ENCODE measurements around the gene TKFC.

GRCh38 chr11:61334434-61335354, 1.7 kb downstream of the TKFC start:
- TF ChIP-seq, protein P1, sequence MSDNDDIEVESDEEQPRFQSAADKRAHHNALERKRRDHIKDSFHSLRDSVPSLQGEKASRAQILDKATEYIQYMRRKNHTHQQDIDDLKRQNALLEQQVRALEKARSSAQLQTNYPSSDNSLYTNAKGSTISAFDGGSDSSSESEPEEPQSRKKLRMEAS (IDR thresholded peaks at IDR 0.05): no peak
- TF ChIP-seq CREB1 (IDR thresholded peaks at IDR 0.05; ENCODE audit: low read depth): no peak
- TF ChIP-seq TAF1 (IDR thresholded peaks at IDR 0.05; ENCODE audit: low read depth): no peak
- no peak for TF ChIP-seq USF1 (IDR thresholded peaks at IDR 0.05)
- TF ChIP-seq EP300 (IDR thresholded peaks at IDR 0.05; ENCODE audit: borderline replicate concordance): no peak
- no peak for TF ChIP-seq ZBTB7A (IDR thresholded peaks at IDR 0.05; ENCODE audit: low read depth)
- TF ChIP-seq CEBPB (IDR thresholded peaks at IDR 0.05): no peak
- no peak for TF ChIP-seq RAD21 (IDR thresholded peaks at IDR 0.05; ENCODE audit: low read depth)
- TF ChIP-seq TCF12 (IDR thresholded peaks at IDR 0.05; ENCODE audit: low read depth): no peak
- TF ChIP-seq REST (IDR thresholded peaks at IDR 0.05; ENCODE audit: low read depth): no peak
- TF ChIP-seq NFIC (IDR thresholded peaks at IDR 0.05): no peak

All from Ishikawa (cell line).